Tibial artery (tissue), 4 donors: ENCODE data around the gene LHPP.

Experiments
- DNase-seq, 2 donors: peaks; one replicate each; pipeline ENCODE4 v3.0.0-alpha.2; 2019
- H3K27ac ChIP-seq, 2 donors: fragments of 200-600 bp; sonication (generic) in 1 of 2; 1 replicate in 1 of 2; 2 replicates in 1 of 2; pipeline ENCODE4 v1.5.1; 2018 to 2019; ENCODE audit warnings: mild to moderate bottlenecking in 1 of 2
- H3K27me3 ChIP-seq, 2 donors: fragments of 200-600 bp; sonication (generic) in 1 of 2; one replicate each; pipeline versions ENCODE4 v1.5.1 to v1.6.0; 2016 to 2019
- H3K36me3 ChIP-seq, 3 donors: fragments of 200-600 bp; sonication (generic) in 2 of 3; one replicate each; pipeline ENCODE4 v1.5.1; 2016 to 2019; ENCODE audit warnings: mild to moderate bottlenecking in 2 of 3
- H3K4me1 ChIP-seq, 4 donors: fragments of 200-600 bp; sonication (generic) in 2 of 4; 1 replicate in 3 of 4; 2 replicates in 1 of 4; pipeline ENCODE4 v1.5.1; 2016 to 2019
- H3K4me3 ChIP-seq, 2 donors: fragments of 200-600 bp; sonication (generic) in 1 of 2; 1 replicate in 1 of 2; 2 replicates in 1 of 2; pipeline ENCODE4 v1.5.1; 2018 to 2019; ENCODE audit warnings: mild to moderate bottlenecking in 2 of 2
- H3K9me3 ChIP-seq, 3 donors: fragments of 200-600 bp; sonication (generic) in 1 of 3; one replicate each; pipeline ENCODE4 v1.5.1; 2016 to 2019
- intact Hi-C: fragments of 100-400 bp; cut with DNase I; formaldehyde crosslinking; loops from one replicate; pipeline ENCODE4 v1.15.0; 2023; ENCODE audit warnings: low total_unique reads
- TF ChIP-seq, protein P1 (sequence below), 2 experiments: fragments of 200-600 bp in 1 of 2; fragments of 450-650 bp in 1 of 2; IDR thresholded peaks; one replicate each; pipeline ENCODE4 v1.5.1; 2017 to 2019; ENCODE audit warnings: antibody characterized with exemption in 2 of 2, mild to moderate bottlenecking in 1 of 2, moderate library complexity in 1 of 2

The LHPP gene

DNA sequence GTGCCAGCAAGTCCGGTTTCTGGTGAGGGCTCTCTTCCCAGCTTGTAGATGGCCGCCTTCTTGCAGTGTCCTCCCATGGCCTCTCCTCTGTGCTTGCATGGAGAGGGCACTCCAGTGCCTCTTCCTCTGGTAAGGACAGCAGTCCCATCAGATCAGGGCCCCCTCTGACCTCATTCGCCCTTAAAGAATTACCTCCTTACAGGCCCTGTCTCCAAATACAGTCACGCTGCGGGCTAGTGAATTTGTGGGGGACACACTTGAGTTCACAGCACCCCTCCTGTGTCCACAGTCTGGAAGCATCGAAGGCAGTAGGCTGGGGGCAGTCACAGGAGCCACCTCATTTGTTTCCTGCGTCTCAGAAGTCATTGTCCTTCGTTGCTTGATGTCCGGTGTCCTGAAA is 54.6 kb downstream of the LHPP start:
- no peaks in the 10 kb centered on the region for H3K36me3 ChIP-seq
- H3K4me1 ChIP-seq, result peaks cover 0 to 5% (median 0%) of the 10 kb centered on the region in 4 donors
- intact Hi-C loops, result no loop called here
- DNase-seq, result no peak
- no peaks in the 10 kb centered on the region for H3K27me3 ChIP-seq
- no peak overlapping the region for H3K4me3 ChIP-seq
- no peaks in the 10 kb centered on the region for H3K9me3 ChIP-seq
- TF ChIP-seq, protein P1, sequence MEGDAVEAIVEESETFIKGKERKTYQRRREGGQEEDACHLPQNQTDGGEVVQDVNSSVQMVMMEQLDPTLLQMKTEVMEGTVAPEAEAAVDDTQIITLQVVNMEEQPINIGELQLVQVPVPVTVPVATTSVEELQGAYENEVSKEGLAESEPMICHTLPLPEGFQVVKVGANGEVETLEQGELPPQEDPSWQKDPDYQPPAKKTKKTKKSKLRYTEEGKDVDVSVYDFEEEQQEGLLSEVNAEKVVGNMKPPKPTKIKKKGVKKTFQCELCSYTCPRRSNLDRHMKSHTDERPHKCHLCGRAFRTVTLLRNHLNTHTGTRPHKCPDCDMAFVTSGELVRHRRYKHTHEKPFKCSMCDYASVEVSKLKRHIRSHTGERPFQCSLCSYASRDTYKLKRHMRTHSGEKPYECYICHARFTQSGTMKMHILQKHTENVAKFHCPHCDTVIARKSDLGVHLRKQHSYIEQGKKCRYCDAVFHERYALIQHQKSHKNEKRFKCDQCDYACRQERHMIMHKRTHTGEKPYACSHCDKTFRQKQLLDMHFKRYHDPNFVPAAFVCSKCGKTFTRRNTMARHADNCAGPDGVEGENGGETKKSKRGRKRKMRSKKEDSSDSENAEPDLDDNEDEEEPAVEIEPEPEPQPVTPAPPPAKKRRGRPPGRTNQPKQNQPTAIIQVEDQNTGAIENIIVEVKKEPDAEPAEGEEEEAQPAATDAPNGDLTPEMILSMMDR (IDR thresholded peaks at IDR 0.05), result no peak
- H3K27ac ChIP-seq, result no peak overlapping the region

DNA sequence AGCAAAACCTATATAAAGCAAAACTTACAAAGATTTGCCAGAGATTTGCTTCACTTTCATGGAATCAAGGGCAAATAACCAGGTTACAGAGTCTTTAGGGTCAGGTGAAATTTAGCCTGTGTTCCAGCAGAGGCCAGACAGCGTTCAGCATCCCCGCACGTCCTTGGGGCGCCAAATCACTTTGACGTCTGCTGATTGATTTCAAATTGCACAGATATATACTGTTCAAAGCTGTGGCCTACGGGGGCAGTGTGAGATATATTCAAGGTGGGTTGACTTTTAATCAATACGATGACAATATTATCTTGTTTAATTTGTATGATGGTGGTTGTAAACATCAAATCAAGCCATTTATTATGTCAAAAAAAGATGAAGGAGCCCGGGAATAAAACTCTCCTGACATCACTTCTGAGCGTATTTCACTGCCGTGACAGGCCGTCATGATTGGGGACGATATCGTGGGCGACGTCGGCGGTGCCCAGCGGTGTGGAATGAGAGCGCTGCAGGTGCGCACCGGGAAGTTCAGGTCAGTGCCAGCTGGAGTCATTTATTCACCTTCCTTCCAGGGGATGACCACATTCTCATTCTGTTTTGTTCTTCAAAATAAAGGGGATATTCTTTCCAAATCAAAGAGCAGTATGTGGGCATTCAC is 55.2 kb downstream of the LHPP start:
- intact Hi-C loops, result no loop called here
- H3K4me3 ChIP-seq, result no peak overlapping the region
- TF ChIP-seq, protein P1 (IDR thresholded peaks at IDR 0.05), result no peak

DNA sequence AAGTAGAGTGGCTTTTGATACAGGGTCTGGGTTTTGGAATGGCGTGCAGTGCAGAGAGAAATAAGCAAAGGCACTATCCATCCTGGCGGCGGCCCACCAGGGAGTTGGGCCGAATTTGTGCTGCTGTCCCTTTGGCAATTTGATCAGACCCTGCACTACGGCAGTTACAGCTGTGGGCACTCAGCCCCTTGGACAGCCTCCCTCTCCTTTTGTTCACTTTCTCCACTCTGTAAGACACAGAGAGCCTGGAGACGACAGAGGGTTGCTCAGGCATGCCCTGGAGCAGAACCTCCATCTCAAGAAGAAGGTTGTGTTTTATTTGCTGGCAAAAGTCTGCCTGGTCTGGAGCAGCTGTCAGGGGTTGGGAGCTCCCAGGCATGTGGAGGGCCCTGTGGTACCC is 55.8 kb downstream of the LHPP start:
- intact Hi-C loops, result no loop called here
- Histone ChIP-seq H3K27me3 (no peaks in the 10 kb centered on the region), H3K36me3 (no peaks in the 10 kb centered on the region), H3K9me3 (no peaks in the 10 kb centered on the region), H3K4me3 (no peak overlapping the region), H3K27ac (no peak overlapping the region), H3K4me1 (peaks cover 0 to 5% (median 0%) of the 10 kb centered on the region in 4 donors)
- TF ChIP-seq, protein P1 (IDR thresholded peaks at IDR 0.05), result no peak
- no peak for DNase-seq

More for the DNA sequence above, 55.2 kb downstream of the LHPP start:
- Histone ChIP-seq H3K27ac (no peak overlapping the region), H3K9me3 (no peaks in the 10 kb centered on the region), H3K4me1 (peaks cover 0 to 5% (median 0%) of the 10 kb centered on the region in 4 donors), H3K27me3 (no peaks in the 10 kb centered on the region), H3K36me3 (no peaks in the 10 kb centered on the region)
- no peak for DNase-seq

DNA sequence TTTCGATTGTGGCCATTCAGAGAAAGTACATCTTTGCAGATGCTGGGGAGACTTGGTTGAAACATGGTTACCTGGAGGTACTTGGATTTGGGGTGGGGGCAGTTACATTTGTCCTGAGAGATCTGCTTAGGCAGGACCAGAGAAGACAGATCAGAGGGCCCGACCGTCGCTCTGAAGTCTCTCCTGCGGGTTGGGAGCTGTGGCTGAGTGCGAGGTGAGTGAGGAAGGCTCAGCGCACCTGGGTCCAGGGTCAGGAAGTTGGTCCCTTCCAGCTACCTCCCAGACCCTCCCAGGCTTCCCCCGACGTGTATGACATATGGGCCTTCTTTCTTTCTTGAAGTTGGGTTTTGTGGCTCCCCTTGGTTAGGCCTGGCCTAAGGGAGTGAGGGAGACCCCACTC is 56.3 kb downstream of the LHPP start:
- Histone ChIP-seq H3K27me3 (no peaks in the 10 kb centered on the region), H3K4me1 (peaks cover 0 to 5% (median 0%) of the 10 kb centered on the region in 4 donors), H3K4me3 (no peak overlapping the region), H3K36me3 (no peaks in the 10 kb centered on the region), H3K27ac (no peak overlapping the region), H3K9me3 (no peaks in the 10 kb centered on the region)
- TF ChIP-seq, protein P1 (IDR thresholded peaks at IDR 0.05), result no peak
- DNase-seq, result no peak
- intact Hi-C loops, result no loop called here

DNA sequence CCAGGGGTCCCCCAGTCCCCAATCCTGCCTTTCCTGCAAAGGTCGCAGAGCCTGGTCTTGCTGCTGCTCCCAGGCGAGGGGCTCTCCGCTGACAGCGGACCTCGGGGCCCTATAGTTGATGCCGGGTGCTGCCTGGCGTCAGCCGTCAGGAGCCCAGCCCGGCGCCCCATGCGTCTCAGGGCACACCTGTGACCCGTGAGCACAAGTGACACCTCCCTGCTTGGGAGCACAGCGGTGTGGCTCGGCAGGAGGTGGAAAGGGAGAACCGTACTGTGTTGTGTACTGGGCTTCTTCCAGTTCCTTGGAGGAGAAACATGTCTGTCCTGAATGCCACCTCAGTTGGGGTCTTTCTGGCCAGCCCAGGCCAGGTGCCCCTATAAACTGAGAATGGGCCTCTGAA is 56.7 kb downstream of the LHPP start:
- Histone ChIP-seq H3K36me3 (no peaks in the 10 kb centered on the region), H3K4me1 (peaks cover 0 to 5% (median 2%) of the 10 kb centered on the region in 4 donors), H3K27ac (no peak overlapping the region), H3K27me3 (no peaks in the 10 kb centered on the region), H3K4me3 (no peak overlapping the region), H3K9me3 (no peaks in the 10 kb centered on the region)
- no peak for DNase-seq
- intact Hi-C loops, result no loop called here
- TF ChIP-seq, protein P1 (IDR thresholded peaks at IDR 0.05), result no peak
